ENCODE data around the gene NFKB1. TPM values are rescaled to one million over a fixed set of nuclear protein-coding genes. Genes with fewer than 3 reads are reported as not detected.

Gene NFKB1
- total RNA-seq, 2 donors from 2014 or later = 19.1 to 42.2 TPM

DNA sequence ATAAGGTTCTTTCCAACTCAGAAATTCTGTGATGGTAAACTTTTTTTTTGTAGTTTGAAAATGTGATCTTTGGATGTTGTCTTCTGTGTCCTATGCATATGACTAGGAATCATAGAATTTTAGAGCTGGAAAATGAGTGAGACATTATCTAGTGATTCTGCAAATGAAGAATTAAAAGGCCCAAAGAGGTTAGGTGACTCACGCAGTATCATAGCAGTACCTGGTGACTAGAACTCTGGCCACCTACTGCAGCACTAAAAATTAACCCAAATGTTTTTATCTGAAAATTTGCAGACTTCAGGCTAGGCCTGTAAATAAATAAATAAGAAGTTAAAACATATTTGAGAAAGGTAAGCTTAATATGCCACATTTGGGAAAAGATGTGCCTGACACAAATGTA lies 52.8 kb downstream of the NFKB1 start:
- Histone ChIP-seq H3K27ac (no peak overlapping the region), H3K9me3 (no peaks in the 10 kb centered on the region), H3K27me3 (replicated peaks; ENCODE audit: insufficient read depth) (no peaks in the 10 kb centered on the region), H3K4me3 (no peak overlapping the region), H3K36me3 (no peaks in the 10 kb centered on the region), H3K4me1 (ENCODE audit: control insufficient read depth in 1 of 2, low read depth in 2 of 2) (peaks cover 0 to 24% of the 10 kb centered on the region in 2 donors)
- DNase-seq (ENCODE audit: low spot score) (no peak), ATAC-seq (ENCODE audit: insufficient number of reproducible peaks, low FRiP score, low read depth) (no peak)
- TF ChIP-seq, protein P1, sequence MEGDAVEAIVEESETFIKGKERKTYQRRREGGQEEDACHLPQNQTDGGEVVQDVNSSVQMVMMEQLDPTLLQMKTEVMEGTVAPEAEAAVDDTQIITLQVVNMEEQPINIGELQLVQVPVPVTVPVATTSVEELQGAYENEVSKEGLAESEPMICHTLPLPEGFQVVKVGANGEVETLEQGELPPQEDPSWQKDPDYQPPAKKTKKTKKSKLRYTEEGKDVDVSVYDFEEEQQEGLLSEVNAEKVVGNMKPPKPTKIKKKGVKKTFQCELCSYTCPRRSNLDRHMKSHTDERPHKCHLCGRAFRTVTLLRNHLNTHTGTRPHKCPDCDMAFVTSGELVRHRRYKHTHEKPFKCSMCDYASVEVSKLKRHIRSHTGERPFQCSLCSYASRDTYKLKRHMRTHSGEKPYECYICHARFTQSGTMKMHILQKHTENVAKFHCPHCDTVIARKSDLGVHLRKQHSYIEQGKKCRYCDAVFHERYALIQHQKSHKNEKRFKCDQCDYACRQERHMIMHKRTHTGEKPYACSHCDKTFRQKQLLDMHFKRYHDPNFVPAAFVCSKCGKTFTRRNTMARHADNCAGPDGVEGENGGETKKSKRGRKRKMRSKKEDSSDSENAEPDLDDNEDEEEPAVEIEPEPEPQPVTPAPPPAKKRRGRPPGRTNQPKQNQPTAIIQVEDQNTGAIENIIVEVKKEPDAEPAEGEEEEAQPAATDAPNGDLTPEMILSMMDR (IDR thresholded peaks at IDR 0.05) = no peak

GRCh38 chr4:102554482-102554881 lies 53.3 kb downstream of the NFKB1 start:
- ATAC-seq (ENCODE audit: insufficient number of reproducible peaks, low FRiP score, low read depth) = no peak
- peaks cover 0 to 24% of the 10 kb centered on the region in 2 donors for H3K4me1 ChIP-seq (ENCODE audit: control insufficient read depth in 1 of 2, low read depth in 2 of 2)
- no peaks in the 10 kb centered on the region for H3K9me3 ChIP-seq
- no peaks in the 10 kb centered on the region for H3K27me3 ChIP-seq (replicated peaks; ENCODE audit: insufficient read depth)
- H3K36me3 ChIP-seq = no peaks in the 10 kb centered on the region
- no peak overlapping the region for H3K4me3 ChIP-seq
- H3K27ac ChIP-seq = no peak overlapping the region
- TF ChIP-seq, protein P1 (IDR thresholded peaks at IDR 0.05) = no peak
- DNase-seq (ENCODE audit: low spot score) = no peak

- Histone ChIP-seq H3K9me3 (no peaks in the 10 kb centered on the region), H3K27me3 (replicated peaks; ENCODE audit: insufficient read depth) (no peaks in the 10 kb centered on the region), H3K27ac (no peak overlapping the region), H3K4me3 (no peak overlapping the region), H3K4me1 (ENCODE audit: control insufficient read depth in 1 of 2, low read depth in 2 of 2) (peaks cover 0 to 25% of the 10 kb centered on the region in 2 donors), H3K36me3 (no peaks in the 10 kb centered on the region)
- TF ChIP-seq, protein P1 (IDR thresholded peaks at IDR 0.05) = no peak
- DNase-seq (ENCODE audit: low spot score) (no peak), ATAC-seq (ENCODE audit: insufficient number of reproducible peaks, low FRiP score, low read depth) (no peak)
Observed at GRCh38 chr4:102554992-102555391, 53.8 kb downstream of the NFKB1 start.

DNA sequence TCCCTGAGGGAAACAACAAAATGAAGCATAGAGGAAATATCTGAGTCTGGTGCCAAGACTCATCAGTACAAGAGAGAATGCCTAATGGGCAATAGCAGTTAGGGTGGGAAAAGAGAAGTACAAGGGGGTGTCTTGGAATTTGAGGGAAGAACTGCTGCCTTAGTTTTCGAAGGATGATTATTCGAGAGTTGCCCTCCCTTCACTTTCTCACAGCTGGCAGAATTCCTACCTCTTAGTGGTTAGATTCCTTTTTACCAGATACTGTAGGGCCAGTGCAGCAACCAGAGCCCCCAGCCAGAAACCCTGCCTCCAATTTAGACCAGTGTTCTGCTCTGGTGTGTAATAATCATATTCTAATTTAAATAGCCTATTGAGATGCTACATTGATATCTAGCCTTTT lies 56.5 kb downstream of the NFKB1 start:
- H3K9me3 ChIP-seq = no peaks in the 10 kb centered on the region
- no peaks in the 10 kb centered on the region for H3K27me3 ChIP-seq (replicated peaks; ENCODE audit: insufficient read depth)
- TF ChIP-seq, protein P1 (IDR thresholded peaks at IDR 0.05) = no peak
- peaks cover 0 to 28% of the 10 kb centered on the region in 2 donors for H3K4me1 ChIP-seq (ENCODE audit: control insufficient read depth in 1 of 2, low read depth in 2 of 2)
- no peak for DNase-seq (ENCODE audit: low spot score)
- H3K4me3 ChIP-seq = no peak overlapping the region
- H3K27ac ChIP-seq = no peak overlapping the region
- H3K36me3 ChIP-seq = no peaks in the 10 kb centered on the region
- ATAC-seq (ENCODE audit: insufficient number of reproducible peaks, low FRiP score, low read depth) = no peak

- H3K4me3 ChIP-seq = peak overlapping the region; percentile 0
- H3K4me1 ChIP-seq (ENCODE audit: control insufficient read depth in 1 of 2, low read depth in 2 of 2) = peaks cover 2 to 16% of the 10 kb centered on the region in 2 donors
- H3K27ac ChIP-seq = no peak overlapping the region
- no peaks in the 10 kb centered on the region for H3K9me3 ChIP-seq
- no peaks in the 10 kb centered on the region for H3K27me3 ChIP-seq (replicated peaks; ENCODE audit: insufficient read depth)
- ATAC-seq (ENCODE audit: insufficient number of reproducible peaks, low FRiP score, low read depth) (no peak), DNase-seq (ENCODE audit: low spot score) (no peak)
- H3K36me3 ChIP-seq = no peaks in the 10 kb centered on the region
- TF ChIP-seq, protein P1 (IDR thresholded peaks at IDR 0.05) = no peak
Observed at GRCh38 chr4:102560115-102560514, 59.0 kb downstream of the NFKB1 start.

All from thoracic aorta (tissue), 2 donors.